Right atrium auricular region (tissue), 2 donors: Measurements from ENCODE around the gene SPATA17. TPM values are rescaled to one million over a fixed set of nuclear protein-coding genes. Genes with fewer than 3 reads are reported as not detected.

Experiments used
- DNase-seq: peaks from one replicate; pipeline ENCODE4 v3.0.0-alpha.2; 2019; ENCODE audit warnings: low spot score
- H3K27ac ChIP-seq, 2 donors: fragments of 200-600 bp; sonication (generic); 1 replicate in 1 of 2; 2 replicates in 1 of 2; pipeline ENCODE4 v1.5.1; 2016 to 2019
- H3K27me3 ChIP-seq, 2 donors: fragments of 200-600 bp; sonication (generic); one replicate each; pipeline versions ENCODE4 v1.5.1 to v1.6.0; 2017 to 2019
- H3K36me3 ChIP-seq: fragments of 200-600 bp; sonication (generic); one replicate; pipeline ENCODE4 v1.5.1; 2016
- H3K4me1 ChIP-seq, 2 donors: fragments of 200-600 bp; sonication (generic); one replicate each; pipeline versions ENCODE4 v1.5.1 to v1.6.0; 2017 to 2019
- H3K4me3 ChIP-seq, 2 donors: fragments of 200-600 bp; sonication (generic); 1 replicate in 1 of 2; 2 replicates in 1 of 2; pipeline ENCODE4 v1.5.1; 2017 to 2019; ENCODE audit warnings: mild to moderate bottlenecking in 1 of 2, moderate library complexity in 1 of 2
- H3K9me3 ChIP-seq, 2 donors: fragments of 200-600 bp; sonication (generic); one replicate each; pipeline ENCODE4 v1.5.1; 2019
- total RNA-seq, 2 donors: library from RNA; depleted of rRNA; stranded (reverse); fragments of >200 nt; gene quantifications; one replicate each; pipeline ENCODE4 v1.1.0, GENCODE V29; 2016
- TF ChIP-seq, protein P1 (sequence below), 2 donors: fragments of 200-600 bp; sonication (generic); IDR thresholded peaks; one replicate each; pipeline ENCODE4 v1.5.1; 2019; ENCODE audit warnings: antibody characterized with exemption in 2 of 2

SPATA17 gene
- total RNA-seq, 2 donors from 2014 or later, result 0.41 to 3.0 TPM

DNA sequence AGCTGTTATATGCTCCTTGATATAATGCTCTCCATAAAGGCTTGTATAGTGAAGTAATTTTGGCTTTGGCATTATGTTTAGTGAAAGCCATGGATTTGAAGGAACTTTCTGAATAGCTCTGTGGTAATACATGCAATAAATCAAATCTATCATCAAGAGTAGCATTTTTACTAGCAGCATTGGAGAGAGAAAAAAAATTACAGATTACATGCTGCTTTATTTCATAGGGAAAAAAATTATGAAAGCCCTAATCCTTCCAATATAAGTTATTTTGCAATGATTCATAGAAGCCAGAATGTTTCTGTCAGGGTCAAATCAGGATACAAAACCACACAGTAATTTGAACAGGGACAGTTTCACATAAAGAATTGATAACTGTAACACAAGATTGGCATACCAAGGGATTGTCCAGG is 250.0 kb downstream of the SPATA17 start:
- DNase-seq, result no peak
- Histone ChIP-seq H3K27me3 (no peaks in the 10 kb centered on the region), H3K27ac (no peak overlapping the region), H3K36me3 (no peaks in the 10 kb centered on the region), H3K9me3 (no peaks in the 10 kb centered on the region), H3K4me1 (no peaks in the 10 kb centered on the region), H3K4me3 (no peak overlapping the region)
- TF ChIP-seq, protein P1, sequence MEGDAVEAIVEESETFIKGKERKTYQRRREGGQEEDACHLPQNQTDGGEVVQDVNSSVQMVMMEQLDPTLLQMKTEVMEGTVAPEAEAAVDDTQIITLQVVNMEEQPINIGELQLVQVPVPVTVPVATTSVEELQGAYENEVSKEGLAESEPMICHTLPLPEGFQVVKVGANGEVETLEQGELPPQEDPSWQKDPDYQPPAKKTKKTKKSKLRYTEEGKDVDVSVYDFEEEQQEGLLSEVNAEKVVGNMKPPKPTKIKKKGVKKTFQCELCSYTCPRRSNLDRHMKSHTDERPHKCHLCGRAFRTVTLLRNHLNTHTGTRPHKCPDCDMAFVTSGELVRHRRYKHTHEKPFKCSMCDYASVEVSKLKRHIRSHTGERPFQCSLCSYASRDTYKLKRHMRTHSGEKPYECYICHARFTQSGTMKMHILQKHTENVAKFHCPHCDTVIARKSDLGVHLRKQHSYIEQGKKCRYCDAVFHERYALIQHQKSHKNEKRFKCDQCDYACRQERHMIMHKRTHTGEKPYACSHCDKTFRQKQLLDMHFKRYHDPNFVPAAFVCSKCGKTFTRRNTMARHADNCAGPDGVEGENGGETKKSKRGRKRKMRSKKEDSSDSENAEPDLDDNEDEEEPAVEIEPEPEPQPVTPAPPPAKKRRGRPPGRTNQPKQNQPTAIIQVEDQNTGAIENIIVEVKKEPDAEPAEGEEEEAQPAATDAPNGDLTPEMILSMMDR (IDR thresholded peaks at IDR 0.05), result no peak

DNA sequence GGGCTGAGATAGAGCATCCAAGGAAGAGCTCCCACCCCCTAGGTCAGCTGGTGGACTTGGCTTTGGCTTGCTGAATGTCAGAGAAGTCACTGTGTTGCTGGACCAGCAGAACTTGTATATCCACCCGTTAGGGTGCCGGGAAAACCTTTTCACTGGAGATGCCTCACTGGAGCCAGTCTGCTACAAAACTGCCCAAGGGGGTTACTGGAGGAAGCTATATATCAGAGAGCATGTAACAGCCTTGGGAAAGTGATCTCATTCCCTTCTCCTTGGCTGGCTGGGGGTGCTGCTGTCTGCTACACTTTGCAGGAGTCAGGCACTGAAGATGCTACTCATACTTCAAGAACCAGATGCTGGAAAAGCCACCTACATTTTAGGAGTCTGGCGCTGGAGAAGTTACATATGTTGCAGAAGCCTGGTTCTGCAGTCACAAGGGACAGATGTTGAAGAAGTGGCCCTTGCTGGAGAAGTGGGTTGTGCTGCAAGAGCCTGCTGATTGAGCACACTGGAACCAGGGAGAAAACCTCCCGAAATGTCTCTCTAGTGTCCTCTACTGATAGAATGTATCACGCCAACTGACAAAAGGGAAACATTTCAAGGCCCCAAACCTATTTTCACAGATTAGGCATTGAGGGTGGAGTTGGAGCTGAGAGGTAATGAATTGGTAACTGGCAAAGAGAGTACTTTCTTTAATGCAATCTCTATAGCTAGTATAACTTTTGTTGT is 250.6 kb downstream of the SPATA17 start:
- TF ChIP-seq, protein P1 (IDR thresholded peaks at IDR 0.05), result no peak
- H3K4me3 ChIP-seq, result no peak overlapping the region
- H3K36me3 ChIP-seq, result no peaks in the 10 kb centered on the region
- no peaks in the 10 kb centered on the region for H3K4me1 ChIP-seq
- no peak for DNase-seq
- H3K27me3 ChIP-seq, result no peaks in the 10 kb centered on the region
- H3K9me3 ChIP-seq, result no peaks in the 10 kb centered on the region
- no peak overlapping the region for H3K27ac ChIP-seq

DNA sequence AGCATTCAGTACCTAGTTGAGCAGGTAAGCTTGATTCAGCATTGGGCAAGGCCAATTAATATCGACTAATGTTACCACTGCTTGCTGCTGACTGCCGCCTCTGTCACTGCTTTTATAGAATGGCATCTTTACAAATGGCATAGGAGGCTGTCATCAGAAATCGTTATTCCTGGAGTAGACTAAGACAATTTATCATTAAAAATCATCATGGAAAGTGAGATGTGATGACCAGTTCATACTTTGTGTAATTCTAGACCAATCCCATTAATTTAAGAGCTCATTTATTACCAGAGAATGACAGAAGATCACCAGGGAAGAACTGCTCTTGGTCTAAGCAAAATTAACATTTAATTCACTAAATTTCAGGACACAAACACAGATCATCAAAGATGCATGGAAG is 254.0 kb downstream of the SPATA17 start:
- Histone ChIP-seq H3K27me3 (no peaks in the 10 kb centered on the region), H3K36me3 (no peaks in the 10 kb centered on the region), H3K4me3 (no peak overlapping the region), H3K9me3 (no peaks in the 10 kb centered on the region), H3K4me1 (no peaks in the 10 kb centered on the region), H3K27ac (no peak overlapping the region)
- DNase-seq, result no peak
- TF ChIP-seq, protein P1 (IDR thresholded peaks at IDR 0.05), result no peak

DNA sequence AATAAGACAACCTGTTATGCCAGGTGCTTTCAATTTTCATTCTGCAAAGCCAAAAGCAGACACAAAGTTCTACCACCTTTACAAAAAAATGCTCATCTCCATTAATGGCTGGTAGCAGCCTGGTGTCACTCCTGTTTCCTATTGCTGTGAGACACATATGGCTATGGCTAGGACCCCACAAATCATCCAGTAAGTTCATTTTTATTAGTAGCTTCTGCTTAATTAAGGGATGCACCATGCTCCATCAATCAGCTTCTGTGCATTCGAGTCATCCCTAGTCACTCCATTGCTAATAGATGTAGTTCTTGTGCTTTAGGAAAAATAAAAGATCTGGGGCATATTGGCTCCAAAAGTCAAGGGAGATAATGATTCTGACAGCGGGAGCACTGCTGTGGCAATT is 257.2 kb downstream of the SPATA17 start:
- TF ChIP-seq, protein P1 (IDR thresholded peaks at IDR 0.05), result no peak

DNA sequence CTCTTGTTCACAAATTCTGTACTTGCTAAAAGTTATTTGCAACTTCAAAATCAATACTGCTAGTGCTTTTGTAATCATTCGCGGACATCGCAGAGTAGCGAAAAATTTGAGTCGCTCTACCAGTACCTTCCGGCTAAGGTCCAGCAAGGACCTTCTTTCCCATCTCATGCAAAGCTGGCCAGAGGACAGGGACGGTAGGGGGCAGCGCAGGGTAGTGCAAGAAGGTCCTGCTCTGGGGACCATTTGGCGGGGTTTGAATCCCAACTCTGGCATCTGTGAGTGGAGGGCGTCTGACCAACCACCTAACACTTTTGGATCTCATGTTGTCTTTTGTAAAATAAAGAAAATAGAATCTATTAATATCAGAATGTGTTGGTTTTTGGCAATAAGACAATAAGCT is 258.3 kb downstream of the SPATA17 start:
- Histone ChIP-seq H3K9me3 (no peaks in the 10 kb centered on the region), H3K27ac (no peak overlapping the region), H3K27me3 (no peaks in the 10 kb centered on the region), H3K4me1 (no peaks in the 10 kb centered on the region), H3K36me3 (no peaks in the 10 kb centered on the region), H3K4me3 (no peak overlapping the region)
- DNase-seq, result no peak
- TF ChIP-seq, protein P1 (IDR thresholded peaks at IDR 0.05), result peak in 1 of 2 donors; percentile 42

More for the DNA sequence above, 257.2 kb downstream of the SPATA17 start:
- no peaks in the 10 kb centered on the region for H3K4me1 ChIP-seq
- H3K36me3 ChIP-seq, result no peaks in the 10 kb centered on the region
- DNase-seq, result no peak
- no peaks in the 10 kb centered on the region for H3K9me3 ChIP-seq
- no peak overlapping the region for H3K27ac ChIP-seq
- H3K27me3 ChIP-seq, result no peaks in the 10 kb centered on the region
- no peak overlapping the region for H3K4me3 ChIP-seq

DNA sequence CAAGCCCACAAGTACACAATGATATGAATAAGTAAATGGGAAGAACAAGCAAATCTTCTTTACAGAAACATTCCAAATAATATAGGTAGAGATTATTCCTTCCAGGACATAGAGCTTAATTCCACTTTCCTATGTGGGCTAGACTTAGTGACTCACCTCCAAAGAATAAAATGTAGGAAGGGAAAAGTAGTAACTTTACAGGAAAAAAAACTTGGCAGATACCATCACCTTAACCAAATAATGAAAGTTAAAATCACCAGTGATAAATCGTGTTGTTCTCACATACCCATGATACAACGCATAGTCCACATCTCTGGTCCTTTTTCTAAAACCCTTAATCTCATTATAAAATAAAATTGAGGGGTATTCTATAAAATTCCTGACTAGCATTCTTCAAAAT is 260.8 kb downstream of the SPATA17 start:
- no peaks in the 10 kb centered on the region for H3K27me3 ChIP-seq
- TF ChIP-seq, protein P1 (IDR thresholded peaks at IDR 0.05), result no peak
- H3K4me3 ChIP-seq, result no peak overlapping the region
- no peak for DNase-seq
- no peak overlapping the region for H3K27ac ChIP-seq
- peaks cover 0 to 6% of the 10 kb centered on the region in 2 donors for H3K4me1 ChIP-seq
- no peaks in the 10 kb centered on the region for H3K9me3 ChIP-seq
- no peaks in the 10 kb centered on the region for H3K36me3 ChIP-seq
